ENCODE data around the gene ROBO1.
"Not testable (repeated sequence)": the region's sequence is repeated elsewhere in the genome, so short reads cannot be mapped to it uniquely, and the experiment has no call there.

ROBO1 gene

GRCh38 chr3:79767905-79768267 is at the start of gene ROBO1:
ROBO1 (minus strand) TSS chr3:79767998.
- no peak for DNase-seq

DNA sequence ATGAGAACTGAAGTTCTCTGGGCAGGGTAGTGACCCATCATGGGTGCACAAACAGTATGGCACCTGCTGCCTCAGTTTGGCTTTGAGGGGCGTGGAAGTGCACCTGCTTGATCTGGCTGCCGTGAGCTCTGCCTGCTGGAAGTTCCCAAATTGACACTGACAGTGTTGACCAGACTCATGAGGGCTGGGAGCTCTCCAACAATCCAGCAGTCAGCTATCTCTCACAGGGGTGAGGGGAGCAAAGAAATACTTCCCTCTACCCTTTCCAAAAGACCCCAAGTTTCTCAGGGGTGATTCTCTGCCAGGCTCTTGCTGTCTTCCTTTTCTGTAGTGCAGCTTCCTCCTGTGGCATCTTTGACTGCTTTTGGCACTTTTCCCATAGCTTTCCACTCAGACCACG is 49.4 kb upstream of the ROBO1 start:
- DNase-seq: no peak

DNA sequence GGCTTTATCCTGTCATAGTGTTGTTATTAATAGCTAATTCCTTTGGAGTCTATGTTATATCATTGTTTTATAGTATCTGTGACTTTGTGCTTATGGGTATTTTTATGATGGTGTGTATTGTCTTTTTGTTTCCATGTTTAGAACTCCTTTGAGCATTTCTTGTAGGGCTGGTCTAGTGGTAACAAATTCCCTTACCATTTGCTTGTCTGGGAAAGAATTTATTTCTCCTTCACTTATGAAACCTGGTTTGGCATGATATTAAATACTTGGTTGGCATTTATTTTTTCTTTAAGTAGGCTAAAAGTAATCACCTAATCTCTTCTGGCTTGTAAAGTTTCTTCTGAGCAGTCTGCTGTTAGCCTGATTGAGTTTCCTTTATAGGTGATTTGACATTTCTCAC is 47.7 kb upstream of the ROBO1 start:
- no peak for DNase-seq

GRCh38 chr3:79810581-79810980 is 42.8 kb upstream of the ROBO1 start:
- DNase-seq: no peak

- no peak for DNase-seq
Measured at GRCh38 chr3:79810092-79810491, 42.3 kb upstream of the ROBO1 start.

DNA sequence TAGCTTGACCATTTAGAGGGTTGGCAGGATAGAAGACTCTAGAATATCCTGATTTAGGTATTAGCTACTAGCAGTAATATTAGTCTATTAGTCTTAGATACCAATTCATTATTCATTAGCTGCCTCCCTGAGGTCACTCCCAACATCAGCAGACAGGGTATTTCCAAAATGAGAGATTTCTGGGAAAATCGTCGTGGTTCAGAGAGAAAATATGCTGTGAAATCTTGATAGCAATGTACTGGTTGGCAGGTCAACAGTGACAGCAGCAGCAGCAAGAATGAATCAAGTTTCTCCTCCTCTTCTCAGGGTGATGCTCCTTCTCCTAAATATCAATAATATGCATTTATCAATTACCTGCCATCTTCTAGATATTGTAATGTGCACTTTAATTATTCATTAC is 41.3 kb upstream of the ROBO1 start:
- DNase-seq: no peak

DNA sequence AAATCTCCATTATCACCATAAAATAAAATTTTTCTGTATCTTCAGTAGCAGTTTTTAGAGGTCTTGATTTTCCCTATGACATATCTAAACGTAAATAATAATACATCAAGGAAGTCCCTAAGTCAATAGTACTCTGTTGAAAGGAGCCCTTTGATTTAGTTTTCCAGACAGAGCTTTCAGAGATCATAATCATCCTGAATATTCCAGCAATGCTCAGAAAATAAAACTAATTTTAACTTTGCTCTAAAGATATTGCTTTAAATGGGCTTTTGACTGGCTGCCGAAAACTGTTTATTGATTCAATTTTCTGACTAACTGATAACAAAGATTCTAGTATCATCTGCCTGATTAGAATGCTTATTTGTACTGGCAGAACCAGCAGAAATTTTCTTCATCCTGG is 40.7 kb upstream of the ROBO1 start:
- no peak for DNase-seq

- not testable (repeated sequence) for DNase-seq
Measured at GRCh38 chr3:79790177-79790576, 22.4 kb upstream of the ROBO1 start.

- DNase-seq: no peak
Measured at GRCh38 chr3:79773291-79773690, 5.5 kb upstream of the ROBO1 start.

DNA sequence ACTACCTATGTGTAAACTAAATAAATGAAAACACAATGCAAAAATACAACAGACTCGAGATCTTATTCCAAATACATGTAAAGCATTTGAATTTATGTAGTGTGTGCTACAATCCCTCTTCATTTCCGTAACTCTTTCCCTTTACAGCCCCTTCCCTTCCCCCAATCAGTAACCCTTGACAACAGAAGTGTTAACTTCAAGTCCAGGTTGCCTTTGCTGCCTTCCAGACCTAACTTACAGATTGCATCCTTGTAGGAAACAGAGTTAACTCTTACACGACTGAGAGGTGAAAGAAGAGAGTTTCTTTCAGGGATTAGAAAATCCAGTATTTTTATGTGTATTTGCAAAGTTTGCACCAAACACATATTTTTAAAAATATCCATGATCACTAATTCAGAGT is 1.4 kb upstream of the ROBO1 start:
- no peak for DNase-seq

DNA sequence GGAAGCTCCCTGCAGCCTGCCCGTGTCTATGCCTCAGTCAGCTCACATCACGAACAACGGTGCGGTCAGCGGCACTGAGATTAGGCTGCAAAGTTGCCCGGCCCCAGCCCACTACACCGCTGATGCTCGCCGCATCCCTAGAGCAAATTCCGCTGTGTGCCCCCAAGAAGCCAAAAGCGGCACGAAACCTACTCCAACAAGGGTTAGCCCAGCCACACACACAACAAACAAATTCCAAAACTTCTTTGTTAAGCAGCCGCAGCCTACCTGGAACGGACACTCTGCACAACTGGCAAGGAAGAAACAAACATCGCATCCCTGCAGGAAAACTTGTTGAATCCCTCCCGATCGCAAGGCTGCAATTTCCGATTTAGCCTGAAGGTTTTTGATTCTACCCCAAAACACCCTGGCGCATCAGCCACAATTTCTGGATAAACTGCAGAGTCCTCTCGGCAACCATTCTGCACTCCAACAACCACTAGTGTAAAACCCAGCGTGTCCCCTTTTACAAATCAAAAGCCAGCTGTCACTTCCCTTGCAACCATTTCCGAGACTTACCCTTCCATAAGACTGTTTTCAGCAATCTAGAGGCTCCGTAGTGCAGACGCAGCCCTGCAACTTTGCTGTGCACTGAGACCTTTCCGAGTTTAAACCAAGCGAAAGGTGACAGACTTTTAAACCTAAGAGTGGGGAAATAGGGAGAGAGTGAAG is 449 bp downstream of the ROBO1 start:
- no peak for DNase-seq

- no peak for DNase-seq
Measured at GRCh38 chr3:79766496-79767193, 1.2 kb downstream of the ROBO1 start.

- DNase-seq: no peak
Measured at GRCh38 chr3:79765911-79766310, 1.9 kb downstream of the ROBO1 start.

DNA sequence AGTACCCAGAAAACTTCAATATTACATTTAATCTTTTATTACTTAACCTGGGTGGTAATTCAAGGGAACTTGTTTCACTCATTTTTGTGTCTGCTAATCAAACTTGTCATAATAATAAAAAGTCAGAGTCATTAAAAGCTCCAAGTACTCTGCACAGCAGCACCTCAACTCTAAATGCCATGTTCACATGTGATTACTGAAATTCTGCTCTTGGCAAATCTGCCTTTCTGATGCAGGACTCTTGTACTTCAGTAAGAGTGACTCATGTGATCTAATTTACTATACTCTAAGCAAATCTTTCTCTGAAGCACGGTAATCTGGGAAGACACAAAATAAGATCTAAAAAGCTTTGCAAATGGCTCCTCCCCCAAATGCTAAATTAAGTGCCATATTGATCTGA is 6.4 kb downstream of the ROBO1 start:
- no peak for DNase-seq

DNA sequence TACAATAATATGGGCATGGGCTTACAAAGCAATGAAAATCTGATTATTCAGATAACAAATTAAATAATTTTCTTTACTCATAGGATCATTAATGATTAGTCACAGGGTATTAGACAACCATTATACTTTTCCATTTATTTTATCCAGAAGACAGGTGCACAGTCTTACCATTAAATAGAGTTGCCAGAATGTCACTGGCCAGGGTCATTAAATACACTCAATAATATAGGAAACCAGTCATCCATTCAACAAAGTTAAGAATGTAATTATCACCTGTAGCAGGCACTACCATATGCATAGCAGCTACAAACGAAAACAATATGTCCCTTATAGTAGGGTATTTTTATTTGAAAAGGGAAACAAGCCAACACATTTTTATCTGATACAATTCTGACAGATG is 16.1 kb downstream of the ROBO1 start:
- no peak for DNase-seq

DNA sequence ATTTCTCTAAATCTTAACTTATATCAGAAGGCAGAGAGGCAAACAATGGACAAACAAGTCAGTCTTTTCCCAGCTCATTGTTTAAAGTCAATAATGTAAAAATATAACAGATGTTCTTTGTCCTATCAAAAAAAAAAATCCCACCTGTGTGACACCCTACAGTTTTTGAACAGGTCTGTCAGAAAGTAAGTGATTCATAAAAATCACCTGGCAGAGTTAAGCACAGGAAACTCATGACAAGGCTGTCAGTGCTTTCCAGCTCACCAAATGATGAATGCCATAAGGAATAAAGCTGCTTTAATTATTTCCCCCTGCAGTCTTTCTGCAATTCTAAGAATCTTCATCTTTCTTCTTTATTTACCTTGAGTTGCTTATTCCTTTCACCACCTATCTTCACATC is 30.3 kb downstream of the ROBO1 start:
- no peak for DNase-seq

GRCh38 chr3:79729096-79729495 is 38.7 kb downstream of the ROBO1 start:
- DNase-seq: no peak

- DNase-seq: no peak
Measured at GRCh38 chr3:79726786-79727185, 41.0 kb downstream of the ROBO1 start.

DNA sequence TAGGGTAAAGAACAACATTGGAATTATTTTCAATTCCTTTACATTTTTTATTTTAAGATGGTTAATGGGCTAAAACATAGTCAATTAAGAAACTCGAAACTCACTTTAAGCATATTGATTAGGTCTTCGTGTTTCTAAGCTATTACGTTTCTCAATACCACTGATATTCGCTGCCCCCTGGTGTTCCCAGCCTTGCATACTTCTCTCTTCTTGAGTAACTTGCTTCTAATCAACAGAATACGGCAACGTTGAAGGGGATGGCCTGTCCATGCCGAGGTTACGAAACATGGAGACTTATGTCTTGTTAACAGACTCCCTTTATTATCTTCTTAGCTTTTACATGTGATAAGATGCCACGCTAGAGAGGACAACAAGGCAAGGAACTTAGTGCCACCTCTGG is 43.6 kb downstream of the ROBO1 start:
- no peak for DNase-seq

DNA sequence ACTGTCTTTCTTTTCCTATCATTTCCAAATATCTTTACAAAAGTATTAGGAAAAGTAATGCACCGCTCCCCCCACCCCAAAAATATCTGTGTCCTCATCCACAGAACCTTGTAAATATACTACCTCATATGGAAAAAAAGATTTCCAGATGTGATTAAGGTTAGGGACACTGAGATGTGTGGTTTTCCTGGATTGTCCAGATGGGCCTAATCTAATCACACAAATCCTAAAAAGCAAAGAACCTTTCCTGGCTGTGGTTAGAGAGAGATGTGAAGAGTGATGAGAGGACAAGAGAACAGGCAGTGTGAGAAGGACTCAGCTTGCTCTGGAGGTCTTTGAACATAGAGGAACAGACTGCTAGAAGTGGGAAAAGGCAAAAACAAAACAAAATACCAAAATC is 77.7 kb downstream of the ROBO1 start:
- no peak for DNase-seq

DNA sequence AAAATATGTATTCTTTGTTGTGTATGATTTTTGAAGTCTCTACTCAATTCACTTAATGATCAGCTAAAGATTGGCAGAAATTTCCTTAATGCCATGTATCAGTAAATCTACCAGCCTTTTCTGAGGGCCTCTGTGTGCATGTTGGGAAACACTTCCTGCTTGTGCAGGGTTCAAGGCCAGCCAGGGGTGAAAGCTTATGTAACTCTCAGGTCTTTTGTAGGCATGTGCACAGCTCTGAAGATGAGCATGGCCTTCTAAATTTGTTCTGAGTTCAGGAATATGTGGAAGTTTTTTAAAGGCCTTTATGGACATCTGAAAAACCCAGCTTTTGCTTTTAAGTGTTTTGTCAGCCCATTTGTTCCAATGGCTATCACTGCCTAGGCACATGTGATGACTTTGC is 82.7 kb downstream of the ROBO1 start:
- DNase-seq: no peak

DNA sequence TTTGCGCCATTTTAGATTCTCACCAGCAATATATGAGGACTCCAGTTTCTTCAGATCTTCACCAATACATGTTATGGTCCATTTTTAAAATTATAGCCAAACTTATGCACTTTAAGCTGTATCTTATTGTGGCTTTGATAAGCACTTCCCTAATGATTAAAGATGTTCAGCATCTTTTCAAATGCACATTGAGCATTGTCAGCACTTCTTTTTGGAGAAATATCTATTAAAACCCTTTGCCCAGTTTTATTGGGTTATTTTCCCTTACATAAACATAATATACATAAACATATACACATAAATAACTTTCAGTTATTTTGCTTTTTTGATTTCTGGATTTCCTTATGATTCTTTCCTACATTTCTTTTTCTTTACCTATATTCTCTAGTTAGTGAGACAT is 83.8 kb downstream of the ROBO1 start:
- no peak for DNase-seq

GRCh38 chr3:79672731-79673130 is 95.1 kb downstream of the ROBO1 start:
- DNase-seq: no peak

DNA sequence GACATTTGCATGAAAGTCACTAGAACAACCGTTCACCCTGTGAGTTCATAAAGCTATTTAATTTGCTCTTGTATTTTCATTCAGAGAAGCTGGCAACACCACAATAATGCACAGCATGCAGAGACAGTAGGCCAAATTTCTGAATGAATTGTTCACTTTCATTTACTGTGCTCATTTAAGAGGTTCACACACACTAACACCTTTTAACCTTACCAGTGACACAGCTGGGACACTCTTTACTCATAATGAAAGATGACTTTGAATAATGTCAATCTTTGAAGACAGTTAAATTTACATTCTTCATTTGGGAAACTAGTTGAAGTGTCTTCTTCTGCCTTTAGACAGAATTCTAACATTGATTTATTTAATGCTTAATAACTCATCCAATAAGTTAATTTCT is 95.7 kb downstream of the ROBO1 start:
- no peak for DNase-seq

DNA sequence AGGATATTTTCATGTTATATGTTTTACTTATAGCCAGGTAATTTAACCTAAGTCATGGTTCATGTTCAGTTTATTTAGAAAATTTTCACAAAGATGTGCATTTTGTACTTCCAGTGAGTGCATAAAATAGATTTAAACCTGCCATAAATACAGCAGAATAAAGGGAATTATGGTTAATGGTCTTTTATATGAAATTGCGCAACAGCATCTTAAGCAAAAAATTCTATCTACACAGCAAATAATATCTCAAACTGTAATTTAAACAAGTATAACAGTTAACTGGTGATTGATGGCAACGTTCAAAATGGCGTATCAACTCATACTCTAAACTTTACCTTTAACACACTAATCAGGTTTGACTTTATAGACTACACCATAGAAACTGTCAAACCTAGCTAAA is 97.6 kb downstream of the ROBO1 start:
- no peak for DNase-seq

Measured in activated T-cell treated with anti-CD3 and anti-CD28 coated beads for 4 hours (primary cell).